HepG2 (cell line): ENCODE data around the gene MGMT. TPM values are rescaled to one million over a fixed set of nuclear protein-coding genes. Genes with fewer than 3 reads are reported as not detected.

ENCODE experiments used
- ATAC-seq: fragments of 200-7000 bp; cut with Tn5 transposase; 3 replicates; pipeline ENCODE4 v1.9.1; 2020; ENCODE audit warnings: mild to moderate bottlenecking, moderate library complexity
- BruUV-seq: library from RNA; stranded (reverse); fragments of 400-500 nt; replicated peaks from 2 replicates; lab custom pipeline; 2021; lab: Mats Ljungman, UMichigan
- CTCF ChIA-PET: fragments of 300-600 bp; formaldehyde crosslinking; extraction: SDS; loops from one replicate; lab custom pipeline; 2021; ENCODE audit warnings: low total read pairs, inconsistent platforms, low intra/inter-chr PET ratio; lab: Yijun Ruan, JAX
- POLR2A ChIA-PET: fragments of 350-600 bp; sonication (Branson Sonifier 250); formaldehyde crosslinking; loops from one replicate; lab custom pipeline; 2020; ENCODE audit warnings: antibody characterized with exemption, inconsistent platforms; lab: Yijun Ruan, JAX
- DNase-seq: peaks from one replicate; pipeline ENCODE4 v3.0.0-alpha.2; 2015; ENCODE audit warnings: low spot score
- FAIRE-seq: peaks from 3 replicates; lab custom pipeline; 2011; peaks lifted over from hg19 to GRCh38; lab: Jason Lieb, UNC
- H2AFZ ChIP-seq: one replicate; pipeline ENCODE4 v1.6.1; 2011; ENCODE audit warnings: low read length, inconsistent platforms
- H3K27ac ChIP-seq: fragments of 300-600 bp; 3 replicates; pipeline ENCODE4 v1.8.0; 2011; ENCODE audit warnings: mixed run types, mild to moderate bottlenecking, mixed read lengths, low read length, inconsistent platforms; ENCODE audit not compliant: insufficient read depth; ENCODE audit errors: extremely low read length
- H3K27me3 ChIP-seq, 2 experiments: fragments of 200-600 bp in 1 of 2; 2 replicates in 1 of 2; 3 replicates in 1 of 2; pipeline versions ENCODE4 v1.6.0 to v1.8.0; 2011; ENCODE audit warnings: low read length in 2 of 2, mild to moderate bottlenecking in 2 of 2, moderate library complexity in 2 of 2, inconsistent platforms in 1 of 2; ENCODE audit not compliant: insufficient read depth in 2 of 2, control insufficient read depth in 1 of 2
- H3K36me3 ChIP-seq, 2 experiments: fragments of 200-600 bp in 1 of 2; replicated peaks in 1 of 2; 2 replicates in 1 of 2; 3 replicates in 1 of 2; pipeline versions ENCODE4 v1.5.1 to v1.8.0; 2011; ENCODE audit warnings: low read length in 2 of 2, inconsistent platforms in 1 of 2; ENCODE audit not compliant: insufficient read depth in 2 of 2, control insufficient read depth in 1 of 2
- H3K4me1 ChIP-seq: 2 replicates; pipeline ENCODE4 v1.5.1; 2012; ENCODE audit warnings: low read length, inconsistent platforms; ENCODE audit not compliant: insufficient read depth
- H3K4me2 ChIP-seq: 2 replicates; pipeline ENCODE4 v1.6.0; 2011; ENCODE audit warnings: low read depth, low read length, inconsistent platforms
- H3K4me3 ChIP-seq, 3 experiments: fragments of 200-600 bp in 1 of 3; sonication (generic), shearing (Covaris generic) in 1 of 3; replicated peaks in 1 of 3; 2 replicates each; pipeline ENCODE4 v1.5.1; 2011 to 2016; ENCODE audit warnings: low read length in 3 of 3, inconsistent platforms in 2 of 3, low read depth in 2 of 3, mild to moderate bottlenecking in 2 of 3, control low read depth in 1 of 3, mixed read lengths in 1 of 3; ENCODE audit not compliant: insufficient read depth in 1 of 3
- H3K79me2 ChIP-seq: one replicate; pipeline ENCODE4 v1.6.1; 2011; ENCODE audit warnings: low read length, inconsistent platforms; ENCODE audit not compliant: insufficient read depth
- H3K9ac ChIP-seq: 2 replicates; pipeline ENCODE4 v1.6.0; 2011; ENCODE audit warnings: mild to moderate bottlenecking, low read depth, low read length, inconsistent platforms; ENCODE audit not compliant: insufficient read depth
- H3K9me3 ChIP-seq: 2 replicates; pipeline ENCODE4 v1.5.1; 2012; ENCODE audit warnings: mild to moderate bottlenecking, low read length
- H4K20me1 ChIP-seq: 2 replicates; pipeline ENCODE4 v1.6.0; 2011; ENCODE audit warnings: inconsistent platforms, mild to moderate bottlenecking, low read length, moderate library complexity; ENCODE audit not compliant: insufficient read depth
- ASH2L ChIP-seq: fragments of 300-600, 200-600 bp; sonication (generic); IDR thresholded peaks from 2 replicates; pipeline ENCODE4 v1.7.0; 2017; ENCODE audit warnings: low read depth, mild to moderate bottlenecking, moderate library complexity, mixed read lengths, low read length; ENCODE audit not compliant: insufficient read length
- BRCA1 ChIP-seq: sonication (generic); formaldehyde crosslinking; IDR thresholded peaks from 2 replicates; pipeline ENCODE4 v1.4.0; 2020; ENCODE audit warnings: missing genetic modification reagents
- FOXM1 ChIP-seq: sonication (generic); formaldehyde crosslinking; IDR thresholded peaks from 2 replicates; pipeline ENCODE4 v1.5.0; 2020; ENCODE audit warnings: missing genetic modification reagents
- HIVEP1 ChIP-seq: sonication (generic); formaldehyde crosslinking; IDR thresholded peaks from 2 replicates; pipeline ENCODE4 v1.4.0; 2020; ENCODE audit warnings: mild to moderate bottlenecking, missing genetic modification reagents
- IRF2 ChIP-seq: IDR thresholded peaks from 2 replicates; pipeline ENCODE4 v1.6.1; 2018; ENCODE audit warnings: missing genetic modification reagents, missing compliant biosample characterization
- ISX ChIP-seq: sonication (generic); formaldehyde crosslinking; conservative IDR thresholded peaks from 2 replicates; pipeline ENCODE4 v1.5.0; 2020; ENCODE audit warnings: missing genetic modification reagents
- KAT8 ChIP-seq: IDR thresholded peaks from 2 replicates; pipeline ENCODE4 v1.6.1; 2016; ENCODE audit warnings: missing genetic modification reagents, missing compliant biosample characterization
- KDM1A ChIP-seq: IDR thresholded peaks from 2 replicates; pipeline ENCODE4 v1.6.1; 2016; ENCODE audit warnings: missing compliant biosample characterization
- KDM2A ChIP-seq: sonication (generic); formaldehyde crosslinking; IDR thresholded peaks from 2 replicates; pipeline ENCODE4 v1.4.0; 2020; ENCODE audit warnings: low read depth, missing genetic modification reagents, borderline replicate concordance
- MED8 ChIP-seq: sonication (generic); formaldehyde crosslinking; IDR thresholded peaks from 2 replicates; pipeline ENCODE4 v1.8.1; 2023; ENCODE audit warnings: mild to moderate bottlenecking, missing genetic modification reagents; ENCODE audit not compliant: insufficient replicate concordance
- MXD4 ChIP-seq: IDR thresholded peaks from 2 replicates; pipeline ENCODE4 v1.6.1; 2016; ENCODE audit warnings: mild to moderate bottlenecking, missing biosample characterization, missing genetic modification reagents
- RAD51 ChIP-seq: fragments of 450-650 bp; IDR thresholded peaks from 2 replicates; pipeline ENCODE4 v1.6.1; 2016; ENCODE audit warnings: borderline replicate concordance
- SIN3A ChIP-seq: IDR thresholded peaks from 2 replicates; pipeline ENCODE4 v1.6.1; 2011; ENCODE audit warnings: low read depth, mild to moderate bottlenecking, control low read depth, low read length, borderline replicate concordance
- SIX1 ChIP-seq: sonication (generic); formaldehyde crosslinking; IDR thresholded peaks from 2 replicates; pipeline ENCODE4 v1.4.0; 2020; ENCODE audit warnings: missing genetic modification reagents, borderline replicate concordance
- ZKSCAN8 ChIP-seq: IDR thresholded peaks from 2 replicates; pipeline ENCODE4 v1.6.1; 2016; ENCODE audit warnings: borderline replicate concordance, missing genetic modification reagents, missing compliant biosample characterization
- WGBS: methylation state at CpG from one replicate; pipeline ENCODE4 v1.1.6; 2017; ENCODE audit warnings: low lambda C conversion rate; 5-methylcytosine and 5-hydroxymethylcytosine counted together
- in situ Hi-C: cut with HindIII; loops from 2 replicates; pipeline ENCODE4 v1.10.0; 2017; ENCODE audit warnings: low pct_unique_long_range_greater_than_20kb; ENCODE audit not compliant: extremely low pct_ligation_motif_present
- intact Hi-C: fragments of 100-400 bp; cut with micrococcal nuclease; formaldehyde crosslinking; loops from one replicate; pipeline ENCODE4 v1.10.0; 2022; ENCODE audit not compliant: unreplicated experiment
- polyA plus RNA-seq, 8 experiments: library from polyadenylated mRNA; depleted of rRNA in 3 of 8; stranded (reverse) in 7 of 8; unstranded in 1 of 8; fragments of >200 nt; fragmentation: Illumina TruSeq in 4 of 8; extraction: Trizol in 4 of 8; gene quantifications; 2 replicates each; pipeline versions ENCODE4 v1.2.1 to v1.2.3, GENCODE V29; 2011 to 2016; ENCODE audit warnings: low read depth in 4 of 8, missing spikeins in 1 of 8, mixed read lengths in 1 of 8; ENCODE audit not compliant: insufficient read depth in 1 of 8
- total RNA-seq, 5 experiments: library from RNA; depleted of rRNA; stranded (reverse); fragments of >200 nt; fragmentation: Illumina TruSeq; extraction: Trizol; gene quantifications; 2 replicates each; pipeline ENCODE4 v1.2.3, GENCODE V29; 2016; ENCODE audit warnings: low read depth in 1 of 5
- TF ChIP-seq, protein P1 (sequence below): fragments of 450-650 bp; IDR thresholded peaks from 2 replicates; pipeline ENCODE4 v1.6.1; 2017

The MGMT gene
- total and polyA plus RNA-seq, 2 of the 13 experiments (the other 11 are each of a cell fraction or from before 2014, with no cell fraction given): 12.0 to 19.5 TPM

DNA sequence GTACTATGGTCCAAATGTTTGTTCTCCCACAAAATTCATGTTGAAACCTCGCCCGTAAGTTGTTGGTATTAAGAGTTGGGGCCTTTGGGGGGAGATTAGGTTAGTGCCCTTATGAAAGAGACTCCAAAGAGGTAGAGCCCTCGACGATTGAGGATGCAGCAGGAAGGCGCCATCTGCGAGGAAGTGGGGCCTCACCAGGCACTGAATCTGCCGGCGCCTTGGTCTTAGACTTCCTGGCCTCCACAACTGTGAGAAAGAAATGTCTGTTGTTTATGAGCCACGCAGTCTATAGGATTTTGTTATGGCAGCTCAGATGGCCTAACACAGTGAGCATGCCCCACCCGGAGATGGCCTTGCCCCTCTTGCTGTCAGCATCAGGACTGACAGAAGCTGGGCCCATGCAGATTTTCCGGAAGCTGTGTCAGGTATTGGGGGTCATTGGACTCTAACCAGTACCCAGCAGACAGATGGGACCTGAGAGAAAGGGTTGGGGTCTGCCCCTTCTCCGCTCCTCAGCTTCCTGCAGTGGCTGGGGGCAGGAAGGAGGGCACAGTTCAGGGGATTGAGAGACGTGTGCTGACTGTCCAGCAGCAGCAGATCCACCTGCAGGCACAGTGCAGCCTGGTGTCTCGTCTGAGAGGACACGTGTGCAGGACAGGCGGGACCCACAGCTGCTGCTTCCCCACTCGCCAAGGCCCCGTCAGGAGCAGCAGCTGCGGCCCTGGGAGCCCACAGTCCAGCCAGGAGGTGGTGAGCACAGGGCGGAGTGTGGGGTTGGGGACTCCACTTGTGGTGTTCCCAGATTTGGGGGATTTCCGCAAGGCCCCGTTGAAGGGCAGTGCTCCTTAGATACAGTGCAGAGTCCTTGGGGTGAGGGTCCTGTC lies 47.8 kb downstream of the MGMT start:
- intact Hi-C loops (no loop called here), in situ Hi-C loops (no loop called here)
- Histone ChIP-seq H3K9me3 (peaks cover 13% of the 10 kb centered on the region; the same call in 1 of the 2 replicates), H3K27ac (no peak overlapping the region), H3K4me3 (no peak overlapping the region), H3K79me2 (peaks cover 4% of the 10 kb centered on the region), H3K4me2 (no peak overlapping the region), H2AFZ (no peak overlapping the region), H3K36me3 (no peaks in the 10 kb centered on the region), H3K9ac (no peak overlapping the region), H4K20me1 (no peaks in the 10 kb centered on the region), H3K27me3 (no peaks in the 10 kb centered on the region), H3K4me1 (no peaks in the 10 kb centered on the region)
- WGBS: 80% methylated on average over 13 of the region's 22 CpGs
- FAIRE-seq: no peak
- ATAC-seq: no peak
- DNase-seq: no peak
- POLR2A ChIA-PET: no interaction called here
- CTCF ChIA-PET: no interaction called here
- BruUV-seq: no TSS peak
- TF ChIP-seq KDM2A (CRISPR knock-in tag) (no peak), ZKSCAN8 (CRISPR knock-in tag) (no peak), ISX (CRISPR knock-in tag) (no peak), KDM1A (CRISPR knock-in tag) (no peak), HIVEP1 (CRISPR knock-in tag) (no peak), SIX1 (no peak), RAD51 (no peak), SIN3A (no peak), IRF2 (CRISPR knock-in tag) (no peak), ASH2L (no peak), MXD4 (CRISPR knock-in tag) (no peak), MED8 (CRISPR knock-in tag) (no peak), FOXM1 (CRISPR knock-in tag) (no peak), KAT8 (CRISPR knock-in tag) (no peak), BRCA1 (CRISPR knock-in tag) (no peak)
- TF ChIP-seq, protein P1, sequence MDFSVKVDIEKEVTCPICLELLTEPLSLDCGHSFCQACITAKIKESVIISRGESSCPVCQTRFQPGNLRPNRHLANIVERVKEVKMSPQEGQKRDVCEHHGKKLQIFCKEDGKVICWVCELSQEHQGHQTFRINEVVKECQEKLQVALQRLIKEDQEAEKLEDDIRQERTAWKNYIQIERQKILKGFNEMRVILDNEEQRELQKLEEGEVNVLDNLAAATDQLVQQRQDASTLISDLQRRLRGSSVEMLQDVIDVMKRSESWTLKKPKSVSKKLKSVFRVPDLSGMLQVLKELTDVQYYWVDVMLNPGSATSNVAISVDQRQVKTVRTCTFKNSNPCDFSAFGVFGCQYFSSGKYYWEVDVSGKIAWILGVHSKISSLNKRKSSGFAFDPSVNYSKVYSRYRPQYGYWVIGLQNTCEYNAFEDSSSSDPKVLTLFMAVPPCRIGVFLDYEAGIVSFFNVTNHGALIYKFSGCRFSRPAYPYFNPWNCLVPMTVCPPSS: no peak
